GM12873 (cell line): ENCODE measurements around the gene TSR1.

ENCODE experiments used
- CTCF ChIP-seq: IDR thresholded peaks from 2 replicates; pipeline ENCODE4 v1.5.1; 2012; ENCODE audit warnings: low read depth, mild to moderate bottlenecking, moderate library complexity, low read length, control low read depth; ENCODE audit not compliant: insufficient read depth; ENCODE audit errors: missing control alignments

TSR1 gene

DNA sequence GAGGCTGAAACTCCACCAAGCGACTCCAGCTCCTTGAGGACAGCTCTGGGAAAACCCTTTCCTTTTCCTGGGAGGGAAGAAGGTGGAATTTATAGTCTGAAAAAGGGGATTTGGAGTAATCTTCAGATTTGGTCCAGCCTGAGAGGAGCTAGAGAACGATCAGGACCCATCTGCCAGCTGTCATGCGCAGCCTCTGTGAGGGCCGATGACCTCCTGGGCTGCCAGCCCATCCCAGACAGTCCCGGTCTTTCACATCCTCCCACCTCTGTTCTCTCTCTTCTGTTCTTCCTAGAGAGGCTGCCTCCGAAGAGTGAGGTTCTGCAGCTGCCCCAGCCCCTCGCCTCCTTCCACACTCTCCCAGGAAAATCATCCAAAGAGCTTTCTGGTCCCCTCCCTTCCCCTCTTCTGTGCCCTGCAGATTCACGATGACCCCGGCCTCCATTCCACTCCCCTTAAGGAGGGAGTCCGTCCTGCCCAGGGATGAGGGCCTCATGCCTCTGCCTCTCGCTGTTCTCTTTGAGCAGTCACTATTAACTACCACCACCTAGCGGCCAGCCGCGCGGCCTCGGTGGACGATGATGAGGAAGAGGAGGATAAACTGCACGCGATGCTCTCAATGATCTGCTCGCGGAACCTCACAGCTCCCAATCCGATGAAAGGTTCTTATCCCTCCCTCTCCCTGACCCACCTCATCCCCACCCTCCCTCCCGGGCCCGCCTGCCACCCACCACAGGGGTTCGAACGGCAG, 30.7 kb upstream of the TSR1 start:
- no peak for TF ChIP-seq CTCF

DNA sequence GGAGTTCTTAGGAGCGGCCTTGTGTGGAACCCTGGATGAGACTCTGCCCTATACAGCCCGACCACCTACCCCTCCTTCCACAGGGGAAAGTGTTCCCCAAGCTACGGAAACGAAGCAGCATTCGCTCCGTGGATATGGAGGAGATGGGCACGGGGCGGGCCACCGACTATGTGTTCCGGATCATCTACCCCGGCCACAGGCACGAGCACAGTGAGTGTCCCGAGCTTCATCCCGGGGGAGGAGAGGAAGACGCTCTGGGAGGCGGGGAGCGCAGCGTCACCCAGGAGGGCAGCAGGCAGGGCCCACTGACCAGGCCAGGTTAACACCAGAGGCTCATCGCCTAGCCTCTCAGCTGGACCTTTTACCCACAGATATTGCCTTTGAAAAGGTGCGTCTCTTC, 28.9 kb upstream of the TSR1 start:
- TF ChIP-seq CTCF: no peak

DNA sequence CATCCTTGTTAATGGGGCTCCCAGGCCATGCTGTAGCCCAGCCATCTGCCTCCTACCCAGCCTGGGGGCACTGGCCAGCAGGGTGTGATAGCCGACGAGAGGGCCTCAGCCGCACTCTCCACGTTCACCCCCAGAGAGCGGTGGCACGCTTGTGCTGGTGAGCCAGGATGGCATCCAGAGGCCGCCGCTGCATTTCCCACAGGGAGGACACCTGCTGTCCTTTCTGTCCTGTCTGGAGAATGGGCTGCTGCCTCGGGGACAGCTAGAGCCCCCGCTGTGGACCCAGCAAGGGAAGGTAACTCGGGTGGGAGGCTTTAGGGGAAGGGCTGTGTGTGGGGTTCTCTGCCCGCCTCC, 28.5 kb upstream of the TSR1 start:
- no peak for TF ChIP-seq CTCF

GRCh38 chr17:2363851-2364762, 27.9 kb upstream of the TSR1 start:
- TF ChIP-seq CTCF: no peak

- no peak for TF ChIP-seq CTCF
Observed at GRCh38 chr17:2363318-2363717, 27.1 kb upstream of the TSR1 start.

DNA sequence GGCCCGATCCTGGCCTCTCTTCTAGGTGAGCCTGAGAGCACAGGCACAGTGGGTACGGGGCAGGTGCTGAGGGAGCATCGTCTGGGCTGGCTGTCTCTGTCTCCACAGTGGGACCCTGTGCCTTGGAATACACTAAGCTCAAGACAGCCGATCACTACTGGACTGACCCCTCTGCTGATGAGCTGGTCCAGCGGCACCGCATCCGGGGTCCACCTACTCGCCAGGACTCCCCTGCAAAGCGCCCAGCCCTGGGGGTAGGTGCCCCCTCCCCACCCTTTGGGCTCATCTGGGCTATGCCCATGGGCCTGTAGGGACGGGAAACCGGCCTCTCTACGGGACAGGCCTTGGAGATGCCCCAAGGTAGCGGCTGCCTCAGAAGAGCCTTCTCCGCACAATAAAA, 26.6 kb upstream of the TSR1 start:
- TF ChIP-seq CTCF: no peak

DNA sequence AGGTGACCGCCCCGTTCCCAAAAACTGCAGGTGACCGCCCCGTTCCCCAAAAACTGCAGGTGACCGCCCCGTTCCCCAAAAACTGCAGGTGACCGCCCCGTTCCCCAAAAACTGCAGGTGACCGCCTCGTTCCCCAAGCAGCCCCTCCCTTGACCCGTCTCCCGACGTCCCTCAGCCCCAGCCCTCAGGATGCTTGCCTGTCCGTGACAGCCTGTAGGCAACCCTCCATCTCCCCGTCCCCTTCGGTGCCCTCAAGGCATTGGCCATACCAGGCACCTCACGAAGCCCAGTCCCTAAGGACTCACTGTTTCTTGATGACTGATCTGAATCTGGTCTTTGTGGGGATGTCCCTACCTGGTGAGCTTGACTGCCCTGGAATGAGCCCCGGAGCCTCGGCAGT, 26.2 kb upstream of the TSR1 start:
- no peak for TF ChIP-seq CTCF
